Ovary (tissue), 3 donors: ENCODE data around the gene TMEM232.

Source experiments
- CTCF ChIP-seq, 3 donors: fragments of 450-650 bp in 2 of 3; fragments of 200-600 bp in 1 of 3; IDR thresholded peaks; one replicate each; pipeline versions ENCODE4 v1.5.1 to v1.8.0; 2016 to 2022; ENCODE audit warnings: antibody characterized with exemption in 3 of 3, mild to moderate bottlenecking in 1 of 3
- EP300 ChIP-seq: sonication (generic); formaldehyde crosslinking; IDR thresholded peaks from one replicate; pipeline ENCODE4 v1.6.1; 2017; ENCODE audit warnings: antibody characterized with exemption
- POLR2A ChIP-seq: fragments of 450-650 bp; IDR thresholded peaks from one replicate; pipeline ENCODE4 v1.6.1; 2017; ENCODE audit warnings: antibody characterized with exemption, mild to moderate bottlenecking, moderate library complexity
- donor health status: DM: no; HTN: no; CAD: no.

GRCh38 chr5:110413856-110414255 lies 312.6 kb downstream of the TMEM232 start:
- no peak for TF ChIP-seq CTCF (IDR thresholded peaks at IDR 0.05)
- no peak for TF ChIP-seq POLR2A
- TF ChIP-seq EP300: no peak
